ENCODE measurements around the gene EPPIN. TPM values are rescaled to one million over a fixed set of nuclear protein-coding genes. Genes with fewer than 3 reads are reported as not detected.

EPPIN gene
- total RNA-seq, 1 donor from 2014 or later, result not detected

- H3K9me3 Mint-ChIP-seq, result no peaks in the 10 kb centered on the region
- no peak overlapping the region for H3K4me3 Mint-ChIP-seq
- H3K27ac Mint-ChIP-seq, result no peak overlapping the region
- H3K36me3 Mint-ChIP-seq (ENCODE audit: low read depth), result no peaks in the 10 kb centered on the region
- no peak for DNase-seq (ENCODE audit: low spot score)
- H3K4me1 Mint-ChIP-seq (ENCODE audit: low read depth), result no peaks in the 10 kb centered on the region
- intact Hi-C loops (cut with micrococcal nuclease), result no loop called here
- H3K27me3 Mint-ChIP-seq (ENCODE audit: insufficient read depth), result peaks cover 6% of the 10 kb centered on the region
Observed at GRCh38 chr20:45495501-45495941, 51.7 kb downstream of the EPPIN start.

Other genes with a start within 250 kb of the EPPIN start
- gene RBPJL, start 240.6 kb downstream of the EPPIN start, total RNA-seq, result 0.18 TPM in 1 of 2 replicates, not detected in the other
- 2.0 and 2.1 TPM in 2 replicates for gene MATN4, start 239.1 kb downstream of the EPPIN start, total RNA-seq
- gene SDC4, start 199.0 kb downstream of the EPPIN start, total RNA-seq, result 220 and 222 TPM in 2 replicates
- gene SYS1, start 184.2 kb downstream of the EPPIN start, total RNA-seq, result 25.6 and 26.4 TPM in 2 replicates
- 0.07 and 0.08 TPM in 2 replicates for gene TP53TG5, start 169.1 kb downstream of the EPPIN start, total RNA-seq
- gene DBNDD2, start 139.1 kb downstream of the EPPIN start, total RNA-seq, result 21.7 and 24.6 TPM in 2 replicates
- gene PIGT, start 131.3 kb downstream of the EPPIN start, total RNA-seq, result 89.8 and 90.6 TPM in 2 replicates
- not detected in 2 replicates for gene WFDC2, start 77.6 kb downstream of the EPPIN start, total RNA-seq
- not detected in 2 replicates for gene SPINT3, start 31.8 kb downstream of the EPPIN start, total RNA-seq
- not detected in 2 replicates for gene WFDC6, start 7.9 kb downstream of the EPPIN start, total RNA-seq
- not detected in 2 replicates for gene WFDC8, start 31.9 kb upstream of the EPPIN start, total RNA-seq
- not detected in 2 replicates for gene WFDC10A, start 82.3 kb upstream of the EPPIN start, total RNA-seq
- not detected in 2 replicates for gene WFDC9, start 83.9 kb upstream of the EPPIN start, total RNA-seq
- gene WFDC11, start 122.8 kb upstream of the EPPIN start, total RNA-seq, result not detected in 2 replicates
- not detected in 2 replicates for gene WFDC13, start 154.6 kb upstream of the EPPIN start, total RNA-seq
- not detected in 2 replicates for gene WFDC10B, start 157.6 kb upstream of the EPPIN start, total RNA-seq
- not detected in 2 replicates for gene SPINT4, start 174.9 kb upstream of the EPPIN start, total RNA-seq
- not detected in 2 replicates for gene WFDC3, start 244.5 kb upstream of the EPPIN start, total RNA-seq
- gene DNTTIP1, start 244.6 kb upstream of the EPPIN start, total RNA-seq, result 35.6 and 40.1 TPM in 2 replicates